H1 (cell line): ENCODE measurements around the gene ASTN2. TPM values are rescaled to one million over a fixed set of nuclear protein-coding genes. Genes with fewer than 3 reads are reported as not detected.

Source experiments
- CTCF ChIA-PET: fragments of 300-600 bp; sonication (Branson Sonifier 250); formaldehyde crosslinking; loops from one replicate; lab custom pipeline; 2021; ENCODE audit not compliant: partially characterized antibody; lab: Charles Lee
- POLR2A ChIA-PET: fragments of 300-600 bp; sonication (Branson Sonifier 250); formaldehyde crosslinking; loops from one replicate; lab custom pipeline; 2021; ENCODE audit warnings: inconsistent platforms; ENCODE audit not compliant: partially characterized antibody; lab: Charles Lee
- DNase-seq, 2 experiments: peaks; one replicate each; pipeline versions ENCODE4 v3.0.0 to v3.0.0-alpha.2; 2010 to 2022; ENCODE audit warnings: low spot score in 2 of 2, low read depth in 1 of 2, mixed read lengths in 1 of 2
- FAIRE-seq: peaks from 2 replicates; lab custom pipeline; 2011; peaks lifted over from hg19 to GRCh38; lab: Jason Lieb, UNC
- H2AFZ ChIP-seq: 2 replicates; pipeline ENCODE4 v1.8.1; 2012; ENCODE audit warnings: low read length, inconsistent platforms
- H2AK5ac ChIP-seq: 2 replicates; pipeline ENCODE4 v1.6.1; 2013; ENCODE audit warnings: low read depth, low read length
- H2BK120ac ChIP-seq: replicated peaks from 2 replicates; pipeline ENCODE3; 2013; ENCODE audit warnings: low read depth, low read length, inconsistent platforms
- H2BK12ac ChIP-seq: 2 replicates; pipeline ENCODE4 v1.6.1; 2013; ENCODE audit warnings: low read depth, low read length
- H2BK15ac ChIP-seq: 2 replicates; pipeline ENCODE4 v1.6.1; 2013; ENCODE audit warnings: low read length
- H2BK20ac ChIP-seq: 2 replicates; pipeline ENCODE4 v1.6.1; 2013; ENCODE audit warnings: low read length
- H2BK5ac ChIP-seq: 2 replicates; pipeline ENCODE4 v1.6.1; 2013; ENCODE audit warnings: low read depth, low read length
- H3K14ac ChIP-seq: 2 replicates; pipeline ENCODE4 v1.6.1; 2013; ENCODE audit warnings: inconsistent platforms; ENCODE audit not compliant: insufficient read length
- H3K18ac ChIP-seq: 2 replicates; pipeline ENCODE4 v1.6.1; 2013; ENCODE audit warnings: low read length; ENCODE audit errors: extremely low read depth
- H3K23ac ChIP-seq: 2 replicates; pipeline ENCODE4 v1.6.1; 2013; ENCODE audit warnings: inconsistent platforms; ENCODE audit not compliant: insufficient read length
- H3K23me2 ChIP-seq: 2 replicates; pipeline ENCODE4 v1.6.1; 2013; ENCODE audit warnings: low read depth, low read length
- H3K27ac ChIP-seq: 2 replicates; pipeline ENCODE4 v1.6.1; 2011; ENCODE audit warnings: low read depth, low read length, inconsistent platforms
- H3K27me3 ChIP-seq, 4 experiments: replicated peaks in 1 of 4; 1 replicate in 1 of 4; 2 replicates in 3 of 4; pipeline versions ENCODE4 v1.6.1 to v1.8.1; 2011 to 2013; ENCODE audit warnings: low read length in 3 of 4, mild to moderate bottlenecking in 3 of 4, inconsistent platforms in 2 of 4, mixed read lengths in 2 of 4, moderate library complexity in 1 of 4; ENCODE audit not compliant: control insufficient read depth in 3 of 4, insufficient read depth in 3 of 4; ENCODE audit errors: extremely low read depth in 1 of 4
- H3K36me3 ChIP-seq, 4 experiments: 2 replicates each; pipeline versions ENCODE4 v1.6.1 to v1.8.1; 2011 to 2013; ENCODE audit warnings: mild to moderate bottlenecking in 4 of 4, low read length in 3 of 4, moderate library complexity in 2 of 4, control low read depth in 1 of 4, inconsistent platforms in 1 of 4; ENCODE audit not compliant: insufficient read depth in 4 of 4, control insufficient read depth in 2 of 4
- H3K4ac ChIP-seq: replicated peaks from 2 replicates; pipeline ENCODE3; 2013; ENCODE audit warnings: low read length, low read depth, mixed read lengths, inconsistent platforms; ENCODE audit not compliant: insufficient read length
- H3K4me1 ChIP-seq, 4 experiments: replicated peaks in 1 of 4; 1 replicate in 1 of 4; 2 replicates in 3 of 4; pipeline versions ENCODE4 v1.6.1 to v1.8.1; 2011 to 2013; ENCODE audit warnings: low read length in 3 of 4, inconsistent platforms in 2 of 4, mixed read lengths in 1 of 4; ENCODE audit not compliant: insufficient read depth in 4 of 4, control insufficient read depth in 3 of 4
- H3K4me2 ChIP-seq, 2 experiments: 2 replicates each; pipeline versions ENCODE4 v1.6.1 to v1.8.1; 2011 to 2013; ENCODE audit warnings: low read depth in 2 of 2, low read length in 2 of 2, control low read depth in 1 of 2, inconsistent platforms in 1 of 2, mild to moderate bottlenecking in 1 of 2; ENCODE audit not compliant: insufficient read depth in 1 of 2
- H3K4me3 ChIP-seq, 4 experiments: fragments of 200-600, 300-600 bp in 1 of 4; sonication (generic), shearing (Covaris generic), sonication (Bioruptor Twin) in 1 of 4; 2 replicates each; pipeline versions ENCODE4 v1.5.1 to v1.8.1; 2011 to 2016; ENCODE audit warnings: low read length in 4 of 4, low read depth in 3 of 4, control low read depth in 2 of 4, inconsistent platforms in 2 of 4, mild to moderate bottlenecking in 2 of 4, mixed read lengths in 1 of 4, moderate library complexity in 1 of 4; ENCODE audit not compliant: insufficient read depth in 2 of 4; ENCODE audit errors: extremely low read depth in 1 of 4
- H3K56ac ChIP-seq: replicated peaks from 2 replicates; pipeline ENCODE3; 2013; ENCODE audit warnings: low read depth, mild to moderate bottlenecking, mixed read lengths, low read length, inconsistent platforms; ENCODE audit not compliant: insufficient read length
- H3K79me1 ChIP-seq: 2 replicates; pipeline ENCODE4 v1.6.1; 2013; ENCODE audit warnings: low read depth, low read length, control low read depth
- H3K79me2 ChIP-seq, 2 experiments: 2 replicates each; pipeline versions ENCODE4 v1.6.1 to v1.8.1; 2012 to 2013; ENCODE audit warnings: low read length in 2 of 2, mild to moderate bottlenecking in 2 of 2, inconsistent platforms in 1 of 2; ENCODE audit not compliant: insufficient read depth in 2 of 2, control insufficient read depth in 1 of 2
- H3K9ac ChIP-seq, 4 experiments: replicated peaks in 1 of 4; 1 replicate in 1 of 4; 2 replicates in 3 of 4; pipeline versions ENCODE4 v1.6.1 to v1.8.1; 2011 to 2013; ENCODE audit warnings: low read depth in 3 of 4, low read length in 3 of 4, control low read depth in 2 of 4, mild to moderate bottlenecking in 2 of 4, moderate library complexity in 2 of 4, inconsistent platforms in 1 of 4; ENCODE audit errors: extremely low read depth in 1 of 4
- H3K9me3 ChIP-seq, 2 experiments: 2 replicates each; pipeline versions ENCODE4 v1.6.1 to v1.8.1; 2012 to 2013; ENCODE audit warnings: mild to moderate bottlenecking in 2 of 2, moderate library complexity in 2 of 2, control low read depth in 1 of 2, inconsistent platforms in 1 of 2, low read depth in 1 of 2, low read length in 1 of 2, mixed read lengths in 1 of 2; ENCODE audit not compliant: insufficient read depth in 2 of 2
- H4K20me1 ChIP-seq, 2 experiments: replicated peaks in 1 of 2; 2 replicates each; pipeline versions ENCODE3 to v1.8.1; 2011 to 2013; ENCODE audit warnings: inconsistent platforms in 2 of 2, low read length in 2 of 2, mild to moderate bottlenecking in 1 of 2; ENCODE audit not compliant: insufficient read depth in 2 of 2, control insufficient read depth in 1 of 2
- H4K5ac ChIP-seq: 2 replicates; pipeline ENCODE4 v1.6.1; 2013; ENCODE audit warnings: low read length, low read depth, mixed read lengths, inconsistent platforms; ENCODE audit not compliant: insufficient read length
- H4K8ac ChIP-seq: 2 replicates; pipeline ENCODE4 v1.8.0; 2013; ENCODE audit warnings: mild to moderate bottlenecking, moderate library complexity, low read length, inconsistent platforms; ENCODE audit not compliant: insufficient read depth; ENCODE audit errors: extremely low read depth
- H4K91ac ChIP-seq: replicated peaks from 2 replicates; pipeline ENCODE3; 2013; ENCODE audit warnings: low read length, mixed read lengths, inconsistent platforms; ENCODE audit not compliant: insufficient read length
- CBX5 ChIP-seq: fragments of 300-800, 300-1000 bp; sonication (generic); IDR thresholded peaks from 2 replicates; pipeline ENCODE4 v1.7.1; 2016; ENCODE audit warnings: antibody characterized with exemption, low read length, low read depth
- EGR1 ChIP-seq: IDR thresholded peaks from 2 replicates; pipeline ENCODE4 v1.6.1; 2011; ENCODE audit warnings: low read depth, low read length, borderline replicate concordance
- EP300 ChIP-seq, 2 experiments: IDR thresholded peaks; 1 replicate in 1 of 2; 2 replicates in 1 of 2; pipeline ENCODE4 v1.6.1; 2011 to 2012; ENCODE audit warnings: low read depth in 2 of 2, low read length in 2 of 2, mild to moderate bottlenecking in 2 of 2, borderline replicate concordance in 1 of 2, inconsistent platforms in 1 of 2, moderate library complexity in 1 of 2
- KDM1A ChIP-seq: fragments of 200-600, 300-600 bp; sonication (generic); IDR thresholded peaks from 2 replicates; pipeline ENCODE4 v1.7.1; 2016; ENCODE audit warnings: mild to moderate bottlenecking, low read length, borderline replicate concordance
- POU5F1 ChIP-seq: IDR thresholded peaks from 2 replicates; pipeline ENCODE4 v1.6.1; 2011; ENCODE audit warnings: low read depth, mild to moderate bottlenecking, low read length, moderate library complexity
- RAD21 ChIP-seq, 2 experiments: IDR thresholded peaks in 1 of 2; conservative IDR thresholded peaks in 1 of 2; 2 replicates each; pipeline ENCODE4 v1.6.1; 2011; ENCODE audit warnings: low read depth in 2 of 2, low read length in 2 of 2, improper control_type of control experiment in 1 of 2, inconsistent platforms in 1 of 2, mild to moderate bottlenecking in 1 of 2, moderate library complexity in 1 of 2
- RBBP5 ChIP-seq: IDR thresholded peaks from 2 replicates; pipeline ENCODE4 v1.7.1; 2012; ENCODE audit warnings: low read depth, mild to moderate bottlenecking, inconsistent platforms, low read length, moderate library complexity, borderline replicate concordance
- RFX5 ChIP-seq: IDR thresholded peaks from 2 replicates; pipeline ENCODE4 v1.6.1; 2011; ENCODE audit warnings: low read depth, low read length, improper control_type of control experiment, borderline replicate concordance
- SIX5 ChIP-seq: IDR thresholded peaks from 2 replicates; pipeline ENCODE4 v1.6.1; 2011; ENCODE audit warnings: mild to moderate bottlenecking, low read depth, low read length
- SP2 ChIP-seq: IDR thresholded peaks from 2 replicates; pipeline ENCODE4 v1.6.1; 2012; ENCODE audit warnings: mild to moderate bottlenecking, low read length, inconsistent platforms
- TAF7 ChIP-seq: optimal IDR thresholded peaks from 2 replicates; pipeline ENCODE3; 2011; ENCODE audit warnings: low read depth, mild to moderate bottlenecking, inconsistent platforms, low read length, moderate library complexity, borderline replicate concordance
- TBP ChIP-seq: IDR thresholded peaks from 2 replicates; pipeline ENCODE4 v1.6.1; 2011; ENCODE audit warnings: low read depth, low read length, improper control_type of control experiment
- whole genome bisulfite sequencing, 2 experiments: shearing (Covaris generic) in 1 of 2; methylation state at CpG; one replicate each; pipeline versions ENCODE4 v1.1.6 to v1.1.7; 2013 to 2015; ENCODE audit warnings: low lambda C conversion rate in 2 of 2, mixed read lengths in 2 of 2, inconsistent platforms in 1 of 2, low coverage in 1 of 2, missing lambda C conversion rate in 1 of 2; ENCODE audit not compliant: insufficient replicate concordance in 2 of 2, insufficient coverage in 1 of 2, insufficient read length in 1 of 2; ENCODE audit errors: extremely low coverage in 1 of 2, missing lambda C conversion rate in 1 of 2; 5-methylcytosine and 5-hydroxymethylcytosine counted together
- polyA plus RNA-seq, 7 experiments: library from polyadenylated mRNA; depleted of rRNA in 3 of 7; stranded (reverse) in 5 of 7; unstranded in 2 of 7; fragments of >200 nt in 5 of 7; fragments of 200-250 nt in 2 of 7; gene quantifications; 1 replicate in 5 of 7; 2 replicates in 1 of 7; 4 replicates in 1 of 7; pipeline versions ENCODE4 v1.2.1 to v1.2.3, GENCODE V29; 2011 to 2013; ENCODE audit warnings: missing spikeins in 2 of 7, mixed read lengths in 2 of 7
- total RNA-seq: library from RNA; stranded (reverse); fragmentation: NEBNext Ultra II Directional; extraction: Animal tissue kit (Norgen Biotek cat#: 25700); gene quantifications from 2 replicates; pipeline ENCODE4 v1.2.1, GENCODE V29; 2021

ASTN2 gene
- total and polyA plus RNA-seq, 2 of the 8 experiments (the other 6 are each of a cell fraction or from before 2014, with no cell fraction given), result 8.2 to 13.7 TPM

DNA sequence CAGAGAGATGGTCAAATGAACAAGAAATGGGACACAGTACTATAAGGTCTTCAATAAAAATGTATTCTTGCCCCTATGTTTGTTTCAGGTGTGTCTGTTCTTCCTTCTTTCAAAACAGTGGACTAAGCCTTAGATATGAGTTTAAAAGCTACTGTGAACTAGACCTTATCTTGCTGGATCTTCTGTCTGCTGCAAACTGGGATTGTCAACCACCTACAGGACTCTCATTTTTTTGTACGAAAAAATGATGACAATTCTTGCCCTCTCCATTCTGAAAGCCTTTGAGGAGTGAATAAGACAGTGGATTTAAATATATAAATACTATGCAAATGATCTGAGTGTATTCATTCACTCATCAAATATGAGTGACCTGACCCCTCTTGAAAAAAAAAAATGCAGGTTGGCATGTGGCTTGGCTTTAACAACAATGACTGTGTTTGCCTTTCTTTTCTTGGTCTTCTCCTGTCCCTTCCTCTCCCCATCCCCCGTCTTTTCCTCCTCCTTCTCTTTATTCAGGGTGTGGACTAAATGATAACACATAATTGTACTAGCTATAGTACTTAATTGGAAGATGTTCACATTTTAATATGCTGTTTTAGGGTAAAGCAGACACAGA is 963.2 kb downstream of the ASTN2 start:
- H4K91ac ChIP-seq, result no peak overlapping the region
- H3K4ac ChIP-seq, result no peak overlapping the region
- H2BK12ac ChIP-seq, result no peak overlapping the region
- H2BK15ac ChIP-seq, result no peak overlapping the region
- no peak overlapping the region for H3K4me3 ChIP-seq
- no peaks in the 10 kb centered on the region for H3K27me3 ChIP-seq
- H3K79me1 ChIP-seq, result no peaks in the 10 kb centered on the region
- no peak overlapping the region for H3K18ac ChIP-seq
- no peak for DNase-seq
- no peak overlapping the region for H3K23ac ChIP-seq
- H3K9me3 ChIP-seq, result peaks cover 4% of the 10 kb centered on the region in 2 experiments; a peak in 2 of 4 replicates
- H3K36me3 ChIP-seq, result peaks cover 0 to 2% (median 0%) of the 10 kb centered on the region in 4 experiments; a peak in 1 of 8 replicates
- no peak overlapping the region for H3K4me2 ChIP-seq
- ChIA-PET POLR2A (no interaction called here), CTCF (interaction anchor here (0.6 to 2.1 kb wide), 5 partner anchors 12 to 992 kb away, joined by 3 to 5 read pairs (median 3); no protein-coding TSS in a partner anchor)
- no peak overlapping the region for H3K14ac ChIP-seq
- no peak overlapping the region for H2BK120ac ChIP-seq
- peaks cover 0 to 3% (median 0%) of the 10 kb centered on the region in 4 experiments; a peak in 1 of 7 replicates for H3K4me1 ChIP-seq
- H3K27ac ChIP-seq, result no peak overlapping the region
- 83% methylated on average over 2 of the region's 2 CpGs; no CpG with 5 or more reads in 1 of the 2 experiments for WGBS, 2 experiments
- H3K23me2 ChIP-seq, result no peaks in the 10 kb centered on the region
- no peak overlapping the region for H3K56ac ChIP-seq
- H4K5ac ChIP-seq, result no peak overlapping the region
- no peaks in the 10 kb centered on the region for H3K79me2 ChIP-seq
- no peak overlapping the region for H4K8ac ChIP-seq
- no peak overlapping the region for H2AFZ ChIP-seq
- no peak overlapping the region for H2AK5ac ChIP-seq
- H4K20me1 ChIP-seq, result no peaks in the 10 kb centered on the region
- H2BK5ac ChIP-seq, result no peak overlapping the region
- H3K9ac ChIP-seq, result no peak overlapping the region
- no peak for FAIRE-seq
- H2BK20ac ChIP-seq, result no peak overlapping the region
- TF ChIP-seq RAD21 (IDR thresholded peaks at IDR 0.05 in 1 of 2, conservative IDR thresholded peaks at IDR 0.05 in 1 of 2; ENCODE audit: low read depth in 2 of 2, low read length in 2 of 2), result no peak
- TF ChIP-seq SIX5, result no peak
- no peak for TF ChIP-seq SP2
- TF ChIP-seq RFX5, result no peak
- no peak for TF ChIP-seq TAF7
- TF ChIP-seq TBP, result no peak
- TF ChIP-seq EP300 (IDR thresholded peaks at IDR 0.05; ENCODE audit: borderline replicate concordance in 1 of 2, low read depth in 2 of 2, low read length in 2 of 2), result no peak
- TF ChIP-seq POU5F1, result no peak
- no peak for TF ChIP-seq EGR1
- TF ChIP-seq CBX5, result no peak
- no peak for TF ChIP-seq RBBP5
- no peak for TF ChIP-seq KDM1A
